Cardiac muscle cell (in vitro differentiated cells and primary cell): Measurements from ENCODE around the gene LARP1. TPM values are rescaled to one million over a fixed set of nuclear protein-coding genes. Genes with fewer than 3 reads are reported as not detected.

Source experiments
- DNase-seq, 2 donors: peaks; one replicate each; pipeline versions ENCODE4 v3.0.0 to v3.0.0-alpha.2; 2010 to 2017; ENCODE audit warnings: low read depth in 1 of 2, low spot score in 1 of 2
- H3K27ac ChIP-seq: fragments of 200-600 bp; sonication (generic); 2 replicates; pipeline ENCODE4 v1.5.1; 2016
- H3K27me3 ChIP-seq: fragments of 200-600 bp; sonication (generic); 2 replicates; pipeline ENCODE4 v1.6.0; 2016; ENCODE audit warnings: control low read depth
- H3K36me3 ChIP-seq: fragments of 200-600 bp; sonication (generic); 2 replicates; pipeline ENCODE4 v1.5.1; 2016; ENCODE audit warnings: control low read depth
- H3K4me1 ChIP-seq: fragments of 200-600 bp; sonication (generic); 2 replicates; pipeline ENCODE4 v1.8.1; 2017; ENCODE audit warnings: low read depth, mild to moderate bottlenecking, mixed run types
- H3K4me3 ChIP-seq: fragments of 200-600 bp; sonication (generic); 2 replicates; pipeline ENCODE4 v1.5.1; 2016; ENCODE audit warnings: mild to moderate bottlenecking
- H3K9me3 ChIP-seq: fragments of 200-600 bp; sonication (generic); 2 replicates; pipeline ENCODE4 v1.5.1; 2017; ENCODE audit warnings: low read depth, mild to moderate bottlenecking, control low read depth
- CTCF ChIP-seq: IDR thresholded peaks from 2 replicates; pipeline ENCODE4 v1.5.1; 2012; ENCODE audit warnings: low read depth, mild to moderate bottlenecking, low read length
- polyA plus RNA-seq: library from polyadenylated mRNA; unstranded; fragments of >200 nt; fragmentation: Nextera tagmentation; extraction: Ambion mirVana; gene quantifications from 2 replicates; pipeline ENCODE4 v1.2.1, GENCODE V29; 2016
- total RNA-seq: library from RNA; depleted of rRNA; stranded (reverse); fragments of >200 nt; gene quantifications from 2 replicates; pipeline ENCODE4 v1.2.3, GENCODE V29; 2016

The LARP1 gene
- total and polyA plus RNA-seq, 2 experiments from 2014 or later: 40.7 to 97.8 TPM

- DNase-seq: no peak
- H3K4me3 ChIP-seq: no peak overlapping the region
- no peaks in the 10 kb centered on the region for H3K27me3 ChIP-seq
- peaks cover 23% of the 10 kb centered on the region for H3K4me1 ChIP-seq
- no peak overlapping the region for H3K27ac ChIP-seq
- no peaks in the 10 kb centered on the region for H3K9me3 ChIP-seq
- TF ChIP-seq CTCF: no peak
- H3K36me3 ChIP-seq: no peaks in the 10 kb centered on the region
These were observed 3.3 kb upstream of the LARP1 start for GRCh38 chr5:154751854-154752253.

- Histone ChIP-seq H3K4me3 (no peak overlapping the region), H3K27ac (peak overlapping the region; percentile 95), H3K9me3 (no peaks in the 10 kb centered on the region), H3K4me1 (peaks cover 32% of the 10 kb centered on the region), H3K27me3 (no peaks in the 10 kb centered on the region), H3K36me3 (no peaks in the 10 kb centered on the region)
- DNase-seq: peak; percentile 48 to 96
- TF ChIP-seq CTCF: no peak
These were observed 1.4 kb upstream of the LARP1 start for GRCh38 chr5:154753792-154754191.

- DNase-seq: peak; percentile 100
These were observed 467 bp upstream of the LARP1 start for GRCh38 chr5:154754460-154755360.

GRCh38 chr5:154756009-154756867, 1.1 kb downstream of the LARP1 start:
- Histone ChIP-seq H3K4me3 (peak overlapping the region; percentile 91), H3K27ac (peak overlapping the region; percentile 91), H3K27me3 (no peaks in the 10 kb centered on the region), H3K9me3 (no peaks in the 10 kb centered on the region), H3K4me1 (peaks cover 27% of the 10 kb centered on the region), H3K36me3 (no peaks in the 10 kb centered on the region)
- TF ChIP-seq CTCF: no peak
- DNase-seq: peak; percentile 22 to 59

More at GRCh38 chr5:154754460-154755360, 467 bp upstream of the LARP1 start:
- Histone ChIP-seq H3K27me3 (no peaks in the 10 kb centered on the region), H3K4me3 (peak overlapping the region; percentile 91), H3K9me3 (no peaks in the 10 kb centered on the region), H3K4me1 (peaks cover 30% of the 10 kb centered on the region), H3K36me3 (no peaks in the 10 kb centered on the region), H3K27ac (peak overlapping the region; percentile 95)
- peak; percentile 45 for TF ChIP-seq CTCF
